HG03097 (cell line): ENCODE measurements around the gene PKNOX2.

ENCODE experiments used
- ATAC-seq: cut with Tn5 transposase; IDR thresholded peaks from one replicate; pipeline ENCODE4 v1.9.1; 2021; ENCODE audit not compliant: unreplicated experiment, low FRiP score

The PKNOX2 gene

GRCh38 chr11:125228993-125229392 is 64.4 kb downstream of the PKNOX2 start:
- ATAC-seq, result no peak

- ATAC-seq, result no peak
These were observed 65.4 kb downstream of the PKNOX2 start for GRCh38 chr11:125229916-125230315.

GRCh38 chr11:125233116-125233515 is 68.6 kb downstream of the PKNOX2 start:
- no peak for ATAC-seq

GRCh38 chr11:125233736-125234275 is 69.3 kb downstream of the PKNOX2 start:
- no peak for ATAC-seq

GRCh38 chr11:125235071-125235471 is 70.5 kb downstream of the PKNOX2 start:
- ATAC-seq, result no peak

GRCh38 chr11:125236072-125236825 is 71.7 kb downstream of the PKNOX2 start:
- ATAC-seq, result no peak

- no peak for ATAC-seq
These were observed 75.3 kb downstream of the PKNOX2 start for GRCh38 chr11:125239585-125240560.

- no peak for ATAC-seq
These were observed 76.6 kb downstream of the PKNOX2 start for GRCh38 chr11:125241104-125241503.

GRCh38 chr11:125242141-125242775 is 77.7 kb downstream of the PKNOX2 start:
- ATAC-seq, result no peak

- no peak for ATAC-seq
These were observed 79.6 kb downstream of the PKNOX2 start for GRCh38 chr11:125244166-125244565.

GRCh38 chr11:125245299-125245698 is 80.7 kb downstream of the PKNOX2 start:
- ATAC-seq, result no peak

- no peak for ATAC-seq
These were observed 82.9 kb downstream of the PKNOX2 start for GRCh38 chr11:125247431-125247830.

- ATAC-seq, result no peak
These were observed 86.0 kb downstream of the PKNOX2 start for GRCh38 chr11:125250318-125251213.

- ATAC-seq, result no peak
These were observed 86.6 kb downstream of the PKNOX2 start for GRCh38 chr11:125251214-125251545.

GRCh38 chr11:125251956-125252355 is 87.4 kb downstream of the PKNOX2 start:
- ATAC-seq, result no peak

GRCh38 chr11:125253289-125253688 is 88.7 kb downstream of the PKNOX2 start:
- ATAC-seq, result no peak

- no peak for ATAC-seq
These were observed 89.4 kb downstream of the PKNOX2 start for GRCh38 chr11:125253795-125254525.

- no peak for ATAC-seq
These were observed 92.1 kb downstream of the PKNOX2 start for GRCh38 chr11:125256541-125257189.

GRCh38 chr11:125257190-125257579 is 92.6 kb downstream of the PKNOX2 start:
- no peak for ATAC-seq
